Measurements from ENCODE around the gene GPR17.

- no peak for TF ChIP-seq CTCF (optimal IDR thresholded peaks at IDR 0.05 in 1 of 3, IDR thresholded peaks at IDR 0.05 in 1 of 3, conservative IDR thresholded peaks at IDR 0.05 in 1 of 3; ENCODE audit: extremely low read depth in 1 of 3, insufficient read depth in 2 of 3, low read length in 3 of 3)
- no peak for TF ChIP-seq EZH2 (IDR thresholded peaks at IDR 0.05; ENCODE audit: low read length)
Measured at GRCh38 chr2:127624320-127624755, 21.6 kb upstream of the GPR17 start.

All from keratinocyte (primary cell).